ENCODE results near the gene RHBDF1. TPM values are rescaled to one million over a fixed set of nuclear protein-coding genes. Genes with fewer than 3 reads are reported as not detected.
A peak's percentile ranks its signal among the peaks of the same experiment; 100 is the strongest.

Gene RHBDF1
- total and polyA plus RNA-seq, 9 of the 15 experiments (the other 6 are each of a cell fraction or from before 2014, with no cell fraction given) = 1.0 to 8.2 (median 4.2) TPM

- no TSS peak for BruUV-seq (replicated peaks)
- Histone ChIP-seq H3K27ac (ENCODE audit: extremely low read depth, low read depth, low read length) (no peak overlapping the region), H3K9me3 (replicated peaks; ENCODE audit: control insufficient read depth, insufficient read depth, low read depth, low read length) (no peaks in the 10 kb centered on the region; the same call in 1 of the 2 replicates), H3K79me2 (ENCODE audit: control insufficient read depth, insufficient read depth, low read length) (peaks cover 22% of the 10 kb centered on the region), H3K36me3 (ENCODE audit: control insufficient read depth, insufficient read depth, low read length) (peaks cover under 1% of the 10 kb centered on the region; the same call in 1 of the 3 replicates), H3K9ac (ENCODE audit: insufficient read depth in 1 of 2, low read depth in 2 of 2, low read length in 2 of 2) (peak overlapping the region in 1 of 2 experiments; percentile 31; a peak in 1 of 4 replicates), H3K9me1 (ENCODE audit: control insufficient read depth, insufficient read depth, low read length) (peaks cover 5% of the 10 kb centered on the region), H2AFZ (ENCODE audit: low read depth, low read length) (no peak overlapping the region), H3K4me3 (no peak overlapping the region), H3K4me2 (ENCODE audit: insufficient read depth, low read length) (no peak overlapping the region), H3K4me1 (replicated peaks in 1 of 2; ENCODE audit: control insufficient read depth in 2 of 2, insufficient read depth in 2 of 2, low read length in 2 of 2) (peaks cover 32 to 76% of the 10 kb centered on the region in 2 experiments), H4K20me1 (replicated peaks; ENCODE audit: control insufficient read depth, insufficient read depth, low read length) (peaks cover 12% of the 10 kb centered on the region), H3K27me3 (ENCODE audit: control insufficient read depth in 2 of 2, insufficient read depth in 2 of 2, low read length in 2 of 2) (no peaks in the 10 kb centered on the region)
- intact Hi-C loops (cut with micrococcal nuclease) = no loop called here
- CTCF ChIA-PET (ENCODE audit: low intra/inter-chr PET ratio) = no interaction called here
- TF ChIP-seq CUX1 (CRISPR knock-in tag; IDR thresholded peaks at IDR 0.05) (no peak), ATF1 (CRISPR knock-in tag; IDR thresholded peaks at IDR 0.05) (no peak), ATF1 (tag; IDR thresholded peaks at IDR 0.05) (no peak), ZNF217 (CRISPR knock-in tag; IDR thresholded peaks at IDR 0.05) (no peak), CCAR2 (IDR thresholded peaks at IDR 0.05; ENCODE audit: low read depth, low read length) (no peak), TFAP4 (CRISPR knock-in tag; IDR thresholded peaks at IDR 0.05; ENCODE audit: borderline replicate concordance) (no peak), MBD2 (IDR thresholded peaks at IDR 0.05; ENCODE audit: borderline replicate concordance, low read depth) (no peak), TCF7 (IDR thresholded peaks at IDR 0.05; ENCODE audit: borderline replicate concordance) (no peak), ZNF583 (CRISPR knock-in tag; IDR thresholded peaks at IDR 0.05) (no peak), GTF2F1 (IDR thresholded peaks at IDR 0.05; ENCODE audit: low read depth, low read length) (no peak), ZNF717 (CRISPR knock-in tag; IDR thresholded peaks at IDR 0.05) (no peak), EP400 (IDR thresholded peaks at IDR 0.05) (no peak), MTA1 (IDR thresholded peaks at IDR 0.05; ENCODE audit: borderline replicate concordance) (no peak), SP1 (CRISPR knock-in tag; IDR thresholded peaks at IDR 0.05) (no peak), BRD9 (IDR thresholded peaks at IDR 0.05; ENCODE audit: low read depth, partially characterized antibody) (no peak), CBFA2T3 (IDR thresholded peaks at IDR 0.05) (no peak), DEAF1 (CRISPR knock-in tag; IDR thresholded peaks at IDR 0.05) (no peak)
- 63% methylated on average over 12 of the region's 12 CpGs for WGBS (ENCODE audit: insufficient coverage, low coverage, missing lambda C conversion rate)
- DNase-seq (ENCODE audit: extremely low read depth in 1 of 4, low spot score in 3 of 4) = no peak
- no peak for FAIRE-seq
- ATAC-seq = no peak
- in situ Hi-C loops (cut with MboI) = no loop called here
- POLR2A ChIA-PET = interaction anchor here (0.8 kb wide), 1 partner anchor 10 kb away, joined by 3 read pairs; no protein-coding TSS in a partner anchor
Observed at GRCh38 chr16:74051-74746, 1.8 kb upstream of the RHBDF1 start.
